ENCODE results near the gene GPR146. TPM values are rescaled to one million over a fixed set of nuclear protein-coding genes. Genes with fewer than 3 reads are reported as not detected.

The GPR146 gene
- total and polyA plus RNA-seq, 2 of the 4 experiments (the other 2 are of a cell fraction) = 2.2 to 3.4 TPM

- no peak for ATAC-seq (ENCODE audit: low read depth)
- no peak overlapping the region for H2BK120ac ChIP-seq (ENCODE audit: low read depth, low read length)
- no peak for DNase-seq
- WGBS, 2 experiments (ENCODE audit: extremely low coverage in 2 of 2, insufficient read length in 1 of 2) = 83% methylated on average over 7 of the region's 20 CpGs; no CpG with 5 or more reads in 1 of the 2 experiments
- no peak overlapping the region for H4K8ac ChIP-seq (ENCODE audit: low read depth in 2 of 2, low read length in 2 of 2)
- ChIA-PET POLR2A (ENCODE audit: unreplicated experiment) (no interaction called here), CTCF (interaction anchor here (1.4 kb wide), 1 partner anchor 13 kb away, joined by 3 read pairs; no protein-coding TSS in a partner anchor)
- no peak overlapping the region for H3K9ac ChIP-seq (ENCODE audit: low read depth, low read length)
- H2AK9ac ChIP-seq (replicated peaks; ENCODE audit: low read depth, low read length, poor library complexity) = no peak overlapping the region
- no peak overlapping the region for H3K4me2 ChIP-seq (ENCODE audit: low read depth, low read length)
- H3K23ac ChIP-seq (ENCODE audit: low read depth, low read length) = no peak overlapping the region
- H2AK5ac ChIP-seq (ENCODE audit: low read depth, low read length) = no peak overlapping the region
- no peaks in the 10 kb centered on the region for H3K9me3 ChIP-seq (ENCODE audit: control insufficient read depth, insufficient read depth, low read length)
- in situ Hi-C loops (cut with MboI; ENCODE audit: low sequenced_read_pairs) (no loop called here), dilution Hi-C loops (cut with HindIII; ENCODE audit: low sequenced_read_pairs, unreplicated experiment) (no loop called here), intact Hi-C loops (cut with micrococcal nuclease) (no loop called here)
- H4K20me1 ChIP-seq (ENCODE audit: insufficient read depth, low read length) = peaks cover 36% of the 10 kb centered on the region
- no peak overlapping the region for H4K91ac ChIP-seq (ENCODE audit: insufficient read depth, low read depth, low read length)
- no peak overlapping the region for H3K4me3 ChIP-seq (ENCODE audit: insufficient read depth, low read depth, low read length)
- no TSS peak for BruUV-seq (replicated peaks)
- no peak overlapping the region for H2BK5ac ChIP-seq (ENCODE audit: low read depth, low read length, poor library complexity, severe bottlenecking)
- peaks cover 3 to 8% of the 10 kb centered on the region in 2 experiments; a peak in 1 of 4 replicates for H3K79me1 ChIP-seq (ENCODE audit: low read depth in 1 of 2, low read length in 2 of 2)
- H3K14ac ChIP-seq (replicated peaks; ENCODE audit: low read depth, low read length) = no peak overlapping the region
- H2BK15ac ChIP-seq (ENCODE audit: low read depth, low read length) = no peak overlapping the region
- H3K4me1 ChIP-seq (ENCODE audit: control insufficient read depth, insufficient read depth, low read length) = no peaks in the 10 kb centered on the region; the same call in 1 of the 2 replicates
- no peak overlapping the region for H2BK20ac ChIP-seq (ENCODE audit: low read depth, low read length)
- no peaks in the 10 kb centered on the region for H3K27me3 ChIP-seq (ENCODE audit: control insufficient read depth, insufficient read depth, low read length)
- H3K4ac ChIP-seq (ENCODE audit: low read depth, low read length) = no peak overlapping the region
- H3K36me3 ChIP-seq (ENCODE audit: control insufficient read depth, insufficient read depth, low read length) = peaks cover under 1% of the 10 kb centered on the region; the same call in 1 of the 2 replicates
- no peak overlapping the region for H2AFZ ChIP-seq (replicated peaks; ENCODE audit: low read length, poor library complexity)
- no peak overlapping the region for H3K18ac ChIP-seq (ENCODE audit: low read depth, low read length)
- no peak overlapping the region for H3K27ac ChIP-seq (ENCODE audit: insufficient read depth, low read length)
- H4K5ac ChIP-seq (ENCODE audit: low read depth, low read length) = no peak overlapping the region
- TF ChIP-seq CTCF (conservative IDR thresholded peaks at IDR 0.05; ENCODE audit: low read depth, low read length) = no peak
- TF ChIP-seq SMC3 (IDR thresholded peaks at IDR 0.05; ENCODE audit: low read depth, low read length) = no peak
- no peak for TF ChIP-seq MAFK (IDR thresholded peaks at IDR 0.05; ENCODE audit: low read depth, low read length)
- no peak for TF ChIP-seq NFE2L2 (IDR thresholded peaks at IDR 0.05; ENCODE audit: low read depth, low read length)
- TF ChIP-seq RAD21 (IDR thresholded peaks at IDR 0.05; ENCODE audit: low read length) = no peak
- TF ChIP-seq BHLHE40 (IDR thresholded peaks at IDR 0.05; ENCODE audit: low read depth, low read length) = no peak
- no peak for TF ChIP-seq MXI1 (IDR thresholded peaks at IDR 0.05; ENCODE audit: borderline replicate concordance, low read depth, low read length)
- TF ChIP-seq CEBPB (IDR thresholded peaks at IDR 0.05; ENCODE audit: low read depth, low read length) = no peak
- TF ChIP-seq CHD1 (IDR thresholded peaks at IDR 0.05; ENCODE audit: low read depth, low read length) = no peak
- no peak for TF ChIP-seq MAZ (IDR thresholded peaks at IDR 0.05; ENCODE audit: borderline replicate concordance, low read depth, low read length)
- no peaks in the 10 kb centered on the region; the same call in 1 of the 2 replicates for H3K9me1 ChIP-seq (ENCODE audit: insufficient read depth, low read length)
- H3K56ac ChIP-seq (ENCODE audit: extremely low read depth, insufficient read depth, low read length) = no peak overlapping the region
These were observed 7.9 kb downstream of the GPR146 start for GRCh38 chr7:1052031-1052818.
